Heart right ventricle (tissue), 16 donors: Measurements from ENCODE around the gene PXK. TPM values are rescaled to one million over a fixed set of nuclear protein-coding genes. Genes with fewer than 3 reads are reported as not detected.

Experiments
- ATAC-seq, 8 donors: fragments of 200-7000 bp; cut with Tn5 transposase; one replicate each; pipeline ENCODE4 v1.9.1; 2020; ENCODE audit warnings: mild to moderate bottlenecking in 8 of 8, moderate library complexity in 8 of 8, moderate number of reproducible peaks in 1 of 8
- DNase-seq, 2 donors: peaks; one replicate each; pipeline ENCODE4 v3.0.0-alpha.2; 2020
- H3K27ac ChIP-seq, 10 donors: fragments of 200-600 bp; sonication (generic) in 2 of 10; one replicate each; pipeline versions ENCODE4 v1.5.0 to v1.8.0; 2020 to 2022; ENCODE audit warnings: mild to moderate bottlenecking in 3 of 10
- H3K27me3 ChIP-seq, 7 donors: fragments of 200-600 bp; one replicate each; pipeline ENCODE4 v1.8.0; 2021 to 2022; ENCODE audit warnings: mild to moderate bottlenecking in 2 of 7
- H3K36me3 ChIP-seq, 9 donors: fragments of 200-600 bp; sonication (generic) in 1 of 9; one replicate each; pipeline versions ENCODE4 v1.5.0 to v1.8.0; 2020 to 2022; ENCODE audit warnings: mild to moderate bottlenecking in 2 of 9
- H3K4me1 ChIP-seq, 9 donors: fragments of 200-600 bp; sonication (generic) in 1 of 9; one replicate each; pipeline versions ENCODE4 v1.5.0 to v1.8.0; 2020 to 2022; ENCODE audit warnings: mild to moderate bottlenecking in 4 of 9
- H3K4me3 ChIP-seq, 10 donors: fragments of 200-600 bp; sonication (generic) in 2 of 10; one replicate each; pipeline versions ENCODE4 v1.5.0 to v1.8.0; 2020 to 2022; ENCODE audit warnings: mild to moderate bottlenecking in 7 of 10, moderate library complexity in 2 of 10
- H3K9me3 ChIP-seq, 11 donors: fragments of 200-600 bp in 10 of 11; sonication (generic) in 2 of 11; one replicate each; pipeline versions ENCODE4 v1.5.0 to v1.8.0; 2013 to 2022; ENCODE audit warnings: mild to moderate bottlenecking in 2 of 11, control low read depth in 1 of 11, moderate library complexity in 1 of 11
- CTCF ChIP-seq, 9 donors: fragments of 200-600 bp; sonication (generic) in 2 of 9; IDR thresholded peaks; one replicate each; pipeline versions ENCODE4 v1.5.0 to v1.8.0; 2021 to 2022; ENCODE audit warnings: antibody characterized with exemption in 9 of 9, mild to moderate bottlenecking in 5 of 9, moderate library complexity in 1 of 9
- WGBS, 2 donors: extraction: QIAGEN DNeasy Blood & Tissue Kit; methylation state at CpG; one replicate each; pipeline ENCODE4 v1.1.7; 2013; ENCODE audit warnings: inconsistent platforms in 1 of 2; 5-methylcytosine and 5-hydroxymethylcytosine counted together
- intact Hi-C, 10 donors: fragments of 100-400 bp; cut with DNase I; formaldehyde crosslinking; loops; one replicate each; pipeline versions ENCODE4 v1.11.1 to v1.14.2; 2022
- polyA plus RNA-seq, 2 donors: library from polyadenylated mRNA; stranded (reverse); fragments of 200-250 nt; gene quantifications; one replicate each; pipeline ENCODE4 v1.2.3, GENCODE V29; 2013
- total RNA-seq, 10 donors: library from RNA; stranded (reverse); fragmentation: NEBNext Ultra II Directional in 3 of 10; extraction: Animal tissue kit (Norgen Biotek cat#: 25700) in 3 of 10; gene quantifications; one replicate each; pipeline versions ENCODE4 v1.2.1 to v1.2.4, GENCODE V29; 2021 to 2023
- donor health status: Arrhythmogenic right ventricular cardiomyopathy.
- donor health status: ischemic (EF 13 %, LVEDD 7.1; RV severe dilation, severe dysfunction).
- donor health status: healthy with polysubstance abuse.
- donor health status: DM: no; HTN: yes; CAD: no.
- donor health status: DM: no; HTN: no; CAD: no.
- donor health status: ischemic (EF 25% LVEDD 6.9; RV normal size, moderate dysfunction).
- donor health status: ischemic (EF 25% LVEDD 5.7; RV mildly dilated, moderate dysfunction).
- donor health status: healthy.
- donor health status: DM: yes; HTN: yes; CAD: no.
- donor health status: Ischemic cardiomyopathy.
- donor health status: ischemic (EF 35%, LVEDD 5.7; RV mildly dilated, moderate dysfunction).
- donor health status: nonischemic (EF 11% LVEDD 7.7; RV severe dilation, severe dysfunction).
- donor health status: DM: yes; HTN: yes; CAD: no.
- donor health status: PGD.
- donor health status: ischemic (EF 29% LVEDD 5.4; RV normal size, mild dysfunction).
- donor health status: nonischemic (EF 23%, LVEDD 6.1; RV moderate dilation, normal function).

The PXK gene
- total and polyA plus RNA-seq, 12 donors: 5.6 to 16.3 (median 10.8) TPM

GRCh38 chr3:58463181-58463941 lies 130.7 kb downstream of the PXK start:
- Histone ChIP-seq H3K4me3 (peak overlapping the region in 8 of 10 donors; percentile 1 to 41 (median 26)), H3K36me3 (no peaks in the 10 kb centered on the region), H3K4me1 (peaks cover 0 to 16% (median 4%) of the 10 kb centered on the region in 9 donors), H3K27ac (no peak overlapping the region), H3K9me3 (no peaks in the 10 kb centered on the region), H3K27me3 (no peaks in the 10 kb centered on the region)
- TF ChIP-seq CTCF (IDR thresholded peaks at IDR 0.05): peak; percentile 57 to 93 (median 78)
- DNase-seq (peak; percentile 63 to 68), ATAC-seq (peak; percentile 80 to 96 (median 88))
- intact Hi-C loops: loop anchor here in 4 of 10 donors (2.0 kb wide), 1 partner anchor 69 kb away; no protein-coding TSS in a partner anchor
- 26 to 30% methylated on average over 18 of the region's 18 CpGs for WGBS, 2 donors

- peak overlapping the region in 5 of 10 donors; percentile 1 to 41 (median 26) for H3K4me3 ChIP-seq
- intact Hi-C loops: loop anchor here in 4 of 10 donors (2.0 kb wide), 1 partner anchor 69 kb away; no protein-coding TSS in a partner anchor
- H3K27me3 ChIP-seq: no peaks in the 10 kb centered on the region
- H3K27ac ChIP-seq: no peak overlapping the region
- H3K9me3 ChIP-seq: no peaks in the 10 kb centered on the region
- no peak for TF ChIP-seq CTCF (IDR thresholded peaks at IDR 0.05)
- H3K36me3 ChIP-seq: no peaks in the 10 kb centered on the region
- DNase-seq: no peak
- 41 to 44% methylated on average over 5 of the region's 5 CpGs for WGBS, 2 donors
- peak in 1 of 8 donors; percentile 9 for ATAC-seq
- H3K4me1 ChIP-seq: peaks cover 0 to 16% (median 4%) of the 10 kb centered on the region in 9 donors
Measured at GRCh38 chr3:58463942-58464271, 131.2 kb downstream of the PXK start.

- ATAC-seq: no peak
- H3K9me3 ChIP-seq: no peaks in the 10 kb centered on the region
- intact Hi-C loops: loop anchor here in 1 of 10 donors (5.0 kb wide), 1 partner anchor 67 kb away; no protein-coding TSS in a partner anchor
- 78 to 84% methylated on average over 3 of the region's 3 CpGs for WGBS, 2 donors
- no peak overlapping the region for H3K27ac ChIP-seq
- TF ChIP-seq CTCF (IDR thresholded peaks at IDR 0.05): no peak
- no peak overlapping the region for H3K4me3 ChIP-seq
- no peak for DNase-seq
- H3K27me3 ChIP-seq: no peaks in the 10 kb centered on the region
- H3K4me1 ChIP-seq: peaks cover 0 to 16% (median 4%) of the 10 kb centered on the region in 9 donors
- H3K36me3 ChIP-seq: no peaks in the 10 kb centered on the region
Measured at GRCh38 chr3:58464866-58465265, 132.2 kb downstream of the PXK start.

GRCh38 chr3:58466899-58467563 lies 134.3 kb downstream of the PXK start:
- intact Hi-C loops: loop anchor here in 1 of 10 donors (5.0 kb wide), 1 partner anchor 65 kb away; no protein-coding TSS in a partner anchor

More at GRCh38 chr3:58466899-58467563, 134.3 kb downstream of the PXK start:
- Histone ChIP-seq H3K4me1 (peaks cover 0 to 36% (median 18%) of the 10 kb centered on the region in 9 donors), H3K27ac (no peak overlapping the region), H3K9me3 (no peaks in the 10 kb centered on the region), H3K36me3 (no peaks in the 10 kb centered on the region), H3K4me3 (no peak overlapping the region), H3K27me3 (no peaks in the 10 kb centered on the region)
- no peak for TF ChIP-seq CTCF (IDR thresholded peaks at IDR 0.05)
- DNase-seq (no peak), ATAC-seq (no peak)
- 89 to 96% methylated on average over 4 of the region's 4 CpGs for WGBS, 2 donors
